Right atrium auricular region (tissue), 2 donors: Measurements from ENCODE around the gene GRM1. TPM values are rescaled to one million over a fixed set of nuclear protein-coding genes. Genes with fewer than 3 reads are reported as not detected.

ENCODE experiments used
- DNase-seq: peaks from one replicate; pipeline ENCODE4 v3.0.0-alpha.2; 2019; ENCODE audit warnings: low spot score
- H3K27ac ChIP-seq, 2 donors: fragments of 200-600 bp; sonication (generic); 1 replicate in 1 of 2; 2 replicates in 1 of 2; pipeline ENCODE4 v1.5.1; 2016 to 2019
- H3K27me3 ChIP-seq, 2 donors: fragments of 200-600 bp; sonication (generic); one replicate each; pipeline versions ENCODE4 v1.5.1 to v1.6.0; 2017 to 2019
- H3K36me3 ChIP-seq: fragments of 200-600 bp; sonication (generic); one replicate; pipeline ENCODE4 v1.5.1; 2016
- H3K4me1 ChIP-seq, 2 donors: fragments of 200-600 bp; sonication (generic); one replicate each; pipeline versions ENCODE4 v1.5.1 to v1.6.0; 2017 to 2019
- H3K4me3 ChIP-seq, 2 donors: fragments of 200-600 bp; sonication (generic); 1 replicate in 1 of 2; 2 replicates in 1 of 2; pipeline ENCODE4 v1.5.1; 2017 to 2019; ENCODE audit warnings: mild to moderate bottlenecking in 1 of 2, moderate library complexity in 1 of 2
- H3K9me3 ChIP-seq, 2 donors: fragments of 200-600 bp; sonication (generic); one replicate each; pipeline ENCODE4 v1.5.1; 2019
- CTCF ChIP-seq, 2 donors: fragments of 200-600 bp; sonication (generic); IDR thresholded peaks; one replicate each; pipeline ENCODE4 v1.5.1; 2019; ENCODE audit warnings: antibody characterized with exemption in 2 of 2
- total RNA-seq, 2 donors: library from RNA; depleted of rRNA; stranded (reverse); fragments of >200 nt; gene quantifications; one replicate each; pipeline ENCODE4 v1.1.0, GENCODE V29; 2016

Gene GRM1
- total RNA-seq, 2 donors from 2014 or later = 0.07 to 0.08 TPM

GRCh38 chr6:146388736-146389364 is 360.0 kb downstream of the GRM1 start:
- Histone ChIP-seq H3K36me3 (no peaks in the 10 kb centered on the region), H3K9me3 (no peaks in the 10 kb centered on the region), H3K4me1 (no peaks in the 10 kb centered on the region), H3K4me3 (no peak overlapping the region), H3K27ac (no peak overlapping the region), H3K27me3 (no peaks in the 10 kb centered on the region)
- DNase-seq = no peak
- TF ChIP-seq CTCF (IDR thresholded peaks at IDR 0.05) = no peak

- no peaks in the 10 kb centered on the region for H3K27me3 ChIP-seq
- H3K36me3 ChIP-seq = no peaks in the 10 kb centered on the region
- H3K27ac ChIP-seq = no peak overlapping the region
- TF ChIP-seq CTCF (IDR thresholded peaks at IDR 0.05) = no peak
- H3K4me3 ChIP-seq = no peak overlapping the region
- no peaks in the 10 kb centered on the region for H3K4me1 ChIP-seq
- no peaks in the 10 kb centered on the region for H3K9me3 ChIP-seq
- DNase-seq = no peak
Measured at GRCh38 chr6:146389740-146390139, 360.9 kb downstream of the GRM1 start.

GRCh38 chr6:146397638-146398037 is 368.8 kb downstream of the GRM1 start:
- Histone ChIP-seq H3K4me1 (no peaks in the 10 kb centered on the region), H3K4me3 (no peak overlapping the region), H3K27ac (no peak overlapping the region), H3K9me3 (no peaks in the 10 kb centered on the region), H3K27me3 (no peaks in the 10 kb centered on the region), H3K36me3 (no peaks in the 10 kb centered on the region)
- no peak for TF ChIP-seq CTCF (IDR thresholded peaks at IDR 0.05)
- no peak for DNase-seq

- Histone ChIP-seq H3K9me3 (peaks cover 0 to 5% of the 10 kb centered on the region in 2 donors), H3K4me1 (no peaks in the 10 kb centered on the region), H3K4me3 (no peak overlapping the region), H3K27me3 (no peaks in the 10 kb centered on the region), H3K36me3 (no peaks in the 10 kb centered on the region), H3K27ac (no peak overlapping the region)
- no peak for DNase-seq
- no peak for TF ChIP-seq CTCF (IDR thresholded peaks at IDR 0.05)
Measured at GRCh38 chr6:146402476-146402875, 373.6 kb downstream of the GRM1 start.

- H3K4me1 ChIP-seq = no peaks in the 10 kb centered on the region
- TF ChIP-seq CTCF (IDR thresholded peaks at IDR 0.05) = no peak
- no peaks in the 10 kb centered on the region for H3K36me3 ChIP-seq
- H3K27me3 ChIP-seq = no peaks in the 10 kb centered on the region
- no peak overlapping the region for H3K4me3 ChIP-seq
- H3K27ac ChIP-seq = no peak overlapping the region
- H3K9me3 ChIP-seq = peaks cover 0 to 5% of the 10 kb centered on the region in 2 donors
- DNase-seq = no peak
Measured at GRCh38 chr6:146408583-146408982, 379.7 kb downstream of the GRM1 start.
